HepG2 (cell line): ENCODE results near the gene TSPAN18. TPM values are rescaled to one million over a fixed set of nuclear protein-coding genes. Genes with fewer than 3 reads are reported as not detected.

Experiments used
- ATAC-seq: fragments of 200-7000 bp; cut with Tn5 transposase; 3 replicates; pipeline ENCODE4 v1.9.1; 2020; ENCODE audit warnings: mild to moderate bottlenecking, moderate library complexity
- BruUV-seq: library from RNA; stranded (reverse); fragments of 400-500 nt; replicated peaks from 2 replicates; lab custom pipeline; 2021; lab: Mats Ljungman, UMichigan
- CTCF ChIA-PET: fragments of 300-600 bp; formaldehyde crosslinking; extraction: SDS; loops from one replicate; lab custom pipeline; 2021; ENCODE audit warnings: low total read pairs, inconsistent platforms, low intra/inter-chr PET ratio; lab: Yijun Ruan, JAX
- POLR2A ChIA-PET: fragments of 350-600 bp; sonication (Branson Sonifier 250); formaldehyde crosslinking; loops from one replicate; lab custom pipeline; 2020; ENCODE audit warnings: antibody characterized with exemption, inconsistent platforms; lab: Yijun Ruan, JAX
- DNase-seq: peaks from one replicate; pipeline ENCODE4 v3.0.0-alpha.2; 2015; ENCODE audit warnings: low spot score
- FAIRE-seq: peaks from 3 replicates; lab custom pipeline; 2011; peaks lifted over from hg19 to GRCh38; lab: Jason Lieb, UNC
- H2AFZ ChIP-seq: one replicate; pipeline ENCODE4 v1.6.1; 2011; ENCODE audit warnings: low read length, inconsistent platforms
- H3K27ac ChIP-seq: fragments of 300-600 bp; 3 replicates; pipeline ENCODE4 v1.8.0; 2011; ENCODE audit warnings: mixed run types, mild to moderate bottlenecking, mixed read lengths, low read length, inconsistent platforms; ENCODE audit not compliant: insufficient read depth; ENCODE audit errors: extremely low read length
- H3K27me3 ChIP-seq, 2 experiments: fragments of 200-600 bp in 1 of 2; 2 replicates in 1 of 2; 3 replicates in 1 of 2; pipeline versions ENCODE4 v1.6.0 to v1.8.0; 2011; ENCODE audit warnings: low read length in 2 of 2, mild to moderate bottlenecking in 2 of 2, moderate library complexity in 2 of 2, inconsistent platforms in 1 of 2; ENCODE audit not compliant: insufficient read depth in 2 of 2, control insufficient read depth in 1 of 2
- H3K36me3 ChIP-seq, 2 experiments: fragments of 200-600 bp in 1 of 2; replicated peaks in 1 of 2; 2 replicates in 1 of 2; 3 replicates in 1 of 2; pipeline versions ENCODE4 v1.5.1 to v1.8.0; 2011; ENCODE audit warnings: low read length in 2 of 2, inconsistent platforms in 1 of 2; ENCODE audit not compliant: insufficient read depth in 2 of 2, control insufficient read depth in 1 of 2
- H3K4me1 ChIP-seq: 2 replicates; pipeline ENCODE4 v1.5.1; 2012; ENCODE audit warnings: low read length, inconsistent platforms; ENCODE audit not compliant: insufficient read depth
- H3K4me2 ChIP-seq: 2 replicates; pipeline ENCODE4 v1.6.0; 2011; ENCODE audit warnings: low read depth, low read length, inconsistent platforms
- H3K4me3 ChIP-seq, 3 experiments: fragments of 200-600 bp in 1 of 3; sonication (generic), shearing (Covaris generic) in 1 of 3; replicated peaks in 1 of 3; 2 replicates each; pipeline ENCODE4 v1.5.1; 2011 to 2016; ENCODE audit warnings: low read length in 3 of 3, inconsistent platforms in 2 of 3, low read depth in 2 of 3, mild to moderate bottlenecking in 2 of 3, control low read depth in 1 of 3, mixed read lengths in 1 of 3; ENCODE audit not compliant: insufficient read depth in 1 of 3
- H3K79me2 ChIP-seq: one replicate; pipeline ENCODE4 v1.6.1; 2011; ENCODE audit warnings: low read length, inconsistent platforms; ENCODE audit not compliant: insufficient read depth
- H3K9ac ChIP-seq: 2 replicates; pipeline ENCODE4 v1.6.0; 2011; ENCODE audit warnings: mild to moderate bottlenecking, low read depth, low read length, inconsistent platforms; ENCODE audit not compliant: insufficient read depth
- H3K9me3 ChIP-seq: 2 replicates; pipeline ENCODE4 v1.5.1; 2012; ENCODE audit warnings: mild to moderate bottlenecking, low read length
- H4K20me1 ChIP-seq: 2 replicates; pipeline ENCODE4 v1.6.0; 2011; ENCODE audit warnings: inconsistent platforms, mild to moderate bottlenecking, low read length, moderate library complexity; ENCODE audit not compliant: insufficient read depth
- ARNTL ChIP-seq: sonication (generic); formaldehyde crosslinking; IDR thresholded peaks from 2 replicates; pipeline ENCODE4 v1.4.0; 2020; ENCODE audit warnings: mild to moderate bottlenecking, missing genetic modification reagents
- BRCA1 ChIP-seq: sonication (generic); formaldehyde crosslinking; IDR thresholded peaks from 2 replicates; pipeline ENCODE4 v1.4.0; 2020; ENCODE audit warnings: missing genetic modification reagents
- CTCF ChIP-seq: sonication (generic); formaldehyde crosslinking; IDR thresholded peaks from 2 replicates; pipeline ENCODE4 v1.5.0; 2020; ENCODE audit warnings: mild to moderate bottlenecking, missing genetic modification reagents, moderate library complexity
- IKZF1 ChIP-seq: fragments of 450-650 bp; IDR thresholded peaks from 2 replicates; pipeline ENCODE4 v1.7.1; 2016
- MBD4 ChIP-seq: IDR thresholded peaks from 2 replicates; pipeline ENCODE4 v1.6.1; 2012; ENCODE audit warnings: low read length, inconsistent platforms, borderline replicate concordance
- MLXIP ChIP-seq: sonication (generic); formaldehyde crosslinking; IDR thresholded peaks from 2 replicates; pipeline ENCODE4 v1.9.0; 2021; ENCODE audit warnings: missing genetic modification reagents, borderline replicate concordance
- MTA1 ChIP-seq: sonication (generic); formaldehyde crosslinking; IDR thresholded peaks from 2 replicates; pipeline ENCODE4 v1.4.0; 2020; ENCODE audit warnings: missing genetic modification reagents, mild to moderate bottlenecking, borderline replicate concordance
- ZNF10 ChIP-seq: sonication (generic); formaldehyde crosslinking; IDR thresholded peaks from 2 replicates; pipeline ENCODE4 v1.4.0; 2020; ENCODE audit warnings: mild to moderate bottlenecking, low read depth, missing genetic modification reagents, borderline replicate concordance
- ZNF160 ChIP-seq: sonication (generic); formaldehyde crosslinking; IDR thresholded peaks from 2 replicates; pipeline ENCODE4 v1.8.0; 2022; ENCODE audit warnings: mild to moderate bottlenecking, inconsistent platforms, missing genetic modification reagents
- ZNF230 ChIP-seq: sonication (generic); formaldehyde crosslinking; IDR thresholded peaks from 2 replicates; pipeline ENCODE4 v1.4.0; 2020; ENCODE audit warnings: mild to moderate bottlenecking, missing genetic modification reagents
- ZNF432 ChIP-seq: sonication (generic); formaldehyde crosslinking; IDR thresholded peaks from 2 replicates; pipeline ENCODE4 v1.5.0; 2020; ENCODE audit warnings: missing genetic modification reagents, mild to moderate bottlenecking, borderline replicate concordance
- ZNF605 ChIP-seq: sonication (generic); formaldehyde crosslinking; IDR thresholded peaks from 2 replicates; pipeline ENCODE4 v1.8.0; 2022; ENCODE audit warnings: mild to moderate bottlenecking, missing genetic modification reagents
- WGBS: methylation state at CpG from one replicate; pipeline ENCODE4 v1.1.6; 2017; ENCODE audit warnings: low lambda C conversion rate; 5-methylcytosine and 5-hydroxymethylcytosine counted together
- in situ Hi-C: cut with HindIII; loops from 2 replicates; pipeline ENCODE4 v1.10.0; 2017; ENCODE audit warnings: low pct_unique_long_range_greater_than_20kb; ENCODE audit not compliant: extremely low pct_ligation_motif_present
- intact Hi-C: fragments of 100-400 bp; cut with micrococcal nuclease; formaldehyde crosslinking; loops from one replicate; pipeline ENCODE4 v1.10.0; 2022; ENCODE audit not compliant: unreplicated experiment
- polyA plus RNA-seq, 8 experiments: library from polyadenylated mRNA; depleted of rRNA in 3 of 8; stranded (reverse) in 7 of 8; unstranded in 1 of 8; fragments of >200 nt; fragmentation: Illumina TruSeq in 4 of 8; extraction: Trizol in 4 of 8; gene quantifications; 2 replicates each; pipeline versions ENCODE4 v1.2.1 to v1.2.3, GENCODE V29; 2011 to 2016; ENCODE audit warnings: low read depth in 4 of 8, missing spikeins in 1 of 8, mixed read lengths in 1 of 8; ENCODE audit not compliant: insufficient read depth in 1 of 8
- total RNA-seq, 5 experiments: library from RNA; depleted of rRNA; stranded (reverse); fragments of >200 nt; fragmentation: Illumina TruSeq; extraction: Trizol; gene quantifications; 2 replicates each; pipeline ENCODE4 v1.2.3, GENCODE V29; 2016; ENCODE audit warnings: low read depth in 1 of 5

The TSPAN18 gene
- total and polyA plus RNA-seq, 2 of the 13 experiments (the other 11 are each of a cell fraction or from before 2014, with no cell fraction given), result not detected

GRCh38 chr11:44698252-44698912 lies 28.4 kb upstream of the TSPAN18 start:
- Histone ChIP-seq H3K9ac (no peak overlapping the region), H3K4me1 (no peaks in the 10 kb centered on the region), H3K9me3 (no peaks in the 10 kb centered on the region), H3K4me3 (no peak overlapping the region), H3K79me2 (no peaks in the 10 kb centered on the region), H3K27ac (no peak overlapping the region), H4K20me1 (no peaks in the 10 kb centered on the region), H2AFZ (no peak overlapping the region), H3K36me3 (no peaks in the 10 kb centered on the region), H3K4me2 (no peak overlapping the region), H3K27me3 (peaks cover 0 to 4% of the 10 kb centered on the region in 2 experiments; a peak in 2 of 5 replicates)
- in situ Hi-C loops (no loop called here), intact Hi-C loops (no loop called here)
- no peak for TF ChIP-seq MBD4
- no peak for TF ChIP-seq ZNF160 (CRISPR knock-in tag)
- no peak for TF ChIP-seq ARNTL (CRISPR knock-in tag)
- no TSS peak for BruUV-seq
- DNase-seq (no peak), ATAC-seq (no peak), FAIRE-seq (no peak)
- 38% methylated on average over 13 of the region's 13 CpGs for WGBS
- ChIA-PET CTCF (no interaction called here), POLR2A (no interaction called here)

GRCh38 chr11:44699497-44700408 lies 27.0 kb upstream of the TSPAN18 start:
- intact Hi-C loops (no loop called here), in situ Hi-C loops (no loop called here)
- H3K4me1 ChIP-seq, result no peaks in the 10 kb centered on the region
- POLR2A ChIA-PET, result no interaction called here
- H3K9ac ChIP-seq, result no peak overlapping the region
- 40% methylated on average over 11 of the region's 12 CpGs for WGBS
- no peak for FAIRE-seq
- H3K79me2 ChIP-seq, result no peaks in the 10 kb centered on the region
- peaks cover 8% of the 10 kb centered on the region; the same call in 1 of the 2 replicates for H3K9me3 ChIP-seq
- H4K20me1 ChIP-seq, result no peaks in the 10 kb centered on the region
- CTCF ChIA-PET, result no interaction called here
- H3K36me3 ChIP-seq, result no peaks in the 10 kb centered on the region
- no peak overlapping the region for H3K4me2 ChIP-seq
- DNase-seq, result no peak
- no peak for ATAC-seq
- no TSS peak for BruUV-seq
- H3K27me3 ChIP-seq, result peaks cover 0 to 3% of the 10 kb centered on the region in 2 experiments; a peak in 1 of 5 replicates
- H3K4me3 ChIP-seq, result no peak overlapping the region
- H3K27ac ChIP-seq, result no peak overlapping the region
- H2AFZ ChIP-seq, result no peak overlapping the region
- no peak for TF ChIP-seq ZNF230
- TF ChIP-seq BRCA1 (CRISPR knock-in tag), result no peak
- TF ChIP-seq ZNF432 (CRISPR knock-in tag), result no peak
- TF ChIP-seq MTA1 (CRISPR knock-in tag), result no peak
- TF ChIP-seq MLXIP (CRISPR knock-in tag), result no peak
- TF ChIP-seq CTCF, result no peak
- TF ChIP-seq IKZF1, result no peak
- TF ChIP-seq ZNF10 (CRISPR knock-in tag), result no peak
- TF ChIP-seq ZNF605 (CRISPR knock-in tag), result no peak
